MM.1S (cell line): ENCODE results near the gene CDK5RAP1.

Experiments used
- DNase-seq: peaks from one replicate; pipeline ENCODE4 v3.0.0-alpha.2; 2015
- H2AFZ ChIP-seq: fragments of 300-600 bp; sonication (generic); 2 replicates; pipeline ENCODE4 v1.6.0; 2016; ENCODE audit warnings: antibody characterized with exemption, low read length
- H3F3A ChIP-seq: fragments of 300-600 bp; sonication (generic); 2 replicates; pipeline ENCODE4 v1.6.1; 2016; ENCODE audit warnings: mild to moderate bottlenecking, antibody characterized with exemption, low read length, moderate library complexity, mixed read lengths; ENCODE audit not compliant: insufficient read depth
- H3K27ac ChIP-seq: fragments of 300-600 bp; sonication (generic); 2 replicates; pipeline ENCODE4 v1.5.1; 2016; ENCODE audit warnings: mild to moderate bottlenecking, low read length
- H3K27me3 ChIP-seq: fragments of 300-600 bp; sonication (generic); replicated peaks from 2 replicates; pipeline ENCODE4 v1.6.0; 2016; ENCODE audit warnings: low read length; ENCODE audit not compliant: insufficient read depth
- H3K36me3 ChIP-seq: fragments of 300-600 bp; sonication (generic); replicated peaks from 2 replicates; pipeline ENCODE4 v1.6.1; 2016; ENCODE audit warnings: mild to moderate bottlenecking, low read length, mixed read lengths; ENCODE audit not compliant: insufficient read depth
- H3K4me1 ChIP-seq: fragments of 300-600 bp; sonication (generic); 2 replicates; pipeline ENCODE4 v1.6.1; 2016; ENCODE audit warnings: low read length, mixed read lengths
- H3K4me2 ChIP-seq: fragments of 300-600 bp; sonication (generic); 2 replicates; pipeline ENCODE4 v1.6.0; 2016; ENCODE audit warnings: low read depth, low read length
- H3K4me3 ChIP-seq: fragments of 300-600 bp; sonication (generic); 2 replicates; pipeline ENCODE4 v1.5.1; 2016; ENCODE audit warnings: low read length, mixed read lengths
- H3K79me2 ChIP-seq: fragments of 300-600 bp; sonication (generic); 2 replicates; pipeline ENCODE4 v1.6.1; 2016; ENCODE audit warnings: mixed run types, low read length, mixed read lengths
- H3K9ac ChIP-seq: fragments of 300-600 bp; sonication (generic); 2 replicates; pipeline ENCODE4 v1.6.1; 2016; ENCODE audit warnings: low read length, mixed read lengths
- H3K9me2 ChIP-seq: fragments of 300-600 bp; sonication (generic); replicated peaks from 2 replicates; pipeline ENCODE4 v1.6.1; 2016; ENCODE audit warnings: mild to moderate bottlenecking, low read length, mixed read lengths; ENCODE audit not compliant: insufficient read depth
- H3K9me3 ChIP-seq: fragments of 300-600 bp; sonication (generic); replicated peaks from 2 replicates; pipeline ENCODE4 v1.6.1; 2016; ENCODE audit warnings: mild to moderate bottlenecking, low read length, mixed read lengths; ENCODE audit not compliant: insufficient read depth
- H4K20me1 ChIP-seq: fragments of 300-600 bp; sonication (generic); 2 replicates; pipeline ENCODE4 v1.6.1; 2016; ENCODE audit warnings: mild to moderate bottlenecking, low read length, moderate library complexity, mixed read lengths; ENCODE audit not compliant: insufficient read depth
- CTCF ChIP-seq: fragments of 300-600 bp; sonication (generic); IDR thresholded peaks from 2 replicates; pipeline ENCODE4 v1.5.1; 2016; ENCODE audit warnings: antibody characterized with exemption, low read length, mixed read lengths
- EZH2 ChIP-seq: fragments of 300-600 bp; sonication (generic); optimal IDR thresholded peaks from 2 replicates; pipeline ENCODE3; 2017; ENCODE audit warnings: low read depth, mild to moderate bottlenecking, antibody characterized with exemption, low read length, mixed read lengths
- EZH2phosphoT487 ChIP-seq: fragments of 300-600 bp; sonication (generic); IDR thresholded peaks from 2 replicates; pipeline ENCODE4 v1.6.1; 2018; ENCODE audit warnings: antibody characterized with exemption, low read length

The CDK5RAP1 gene

GRCh38 chr20:33318096-33318429 lies 83.3 kb downstream of the CDK5RAP1 start:
- H3K27ac ChIP-seq, result no peak overlapping the region
- no peaks in the 10 kb centered on the region for H3K79me2 ChIP-seq
- no peaks in the 10 kb centered on the region for H3K9me2 ChIP-seq
- no peak overlapping the region for H3K9ac ChIP-seq
- no peak overlapping the region for H3K4me3 ChIP-seq
- peaks cover 37% of the 10 kb centered on the region for H3K27me3 ChIP-seq
- no peak for DNase-seq
- H3K36me3 ChIP-seq, result no peaks in the 10 kb centered on the region
- no peak overlapping the region for H3K4me2 ChIP-seq
- no peaks in the 10 kb centered on the region for H3F3A ChIP-seq
- no peaks in the 10 kb centered on the region for H3K9me3 ChIP-seq
- no peaks in the 10 kb centered on the region for H3K4me1 ChIP-seq
- TF ChIP-seq CTCF (no peak), EZH2phosphoT487 (no peak), EZH2 (no peak)
- H2AFZ ChIP-seq, result no peak overlapping the region
- H4K20me1 ChIP-seq, result no peaks in the 10 kb centered on the region

- TF ChIP-seq CTCF (no peak), EZH2 (no peak), EZH2phosphoT487 (no peak)
- no peaks in the 10 kb centered on the region for H3K9me3 ChIP-seq
- no peak overlapping the region for H3K27ac ChIP-seq
- no peak overlapping the region for H3K4me2 ChIP-seq
- DNase-seq, result no peak
- peaks cover 37% of the 10 kb centered on the region for H3K27me3 ChIP-seq
- H3K79me2 ChIP-seq, result no peaks in the 10 kb centered on the region
- no peaks in the 10 kb centered on the region for H3K9me2 ChIP-seq
- no peak overlapping the region for H3K9ac ChIP-seq
- no peak overlapping the region for H2AFZ ChIP-seq
- no peaks in the 10 kb centered on the region for H3K4me1 ChIP-seq
- H3K4me3 ChIP-seq, result no peak overlapping the region
- H4K20me1 ChIP-seq, result no peaks in the 10 kb centered on the region
- H3K36me3 ChIP-seq, result no peaks in the 10 kb centered on the region
- no peaks in the 10 kb centered on the region for H3F3A ChIP-seq
These were observed 83.8 kb downstream of the CDK5RAP1 start for GRCh38 chr20:33317424-33318095.

GRCh38 chr20:33316958-33317357 lies 84.4 kb downstream of the CDK5RAP1 start:
- H3K27ac ChIP-seq, result no peak overlapping the region

More at GRCh38 chr20:33316958-33317357, 84.4 kb downstream of the CDK5RAP1 start:
- H2AFZ ChIP-seq, result no peak overlapping the region
- no peaks in the 10 kb centered on the region for H3K9me3 ChIP-seq
- DNase-seq, result no peak
- no peaks in the 10 kb centered on the region for H3K79me2 ChIP-seq
- H3K36me3 ChIP-seq, result no peaks in the 10 kb centered on the region
- H3K27me3 ChIP-seq, result peaks cover 37% of the 10 kb centered on the region
- no peaks in the 10 kb centered on the region for H3K9me2 ChIP-seq
- H3K4me1 ChIP-seq, result no peaks in the 10 kb centered on the region
- TF ChIP-seq CTCF, result no peak
- TF ChIP-seq EZH2phosphoT487, result no peak
- no peak for TF ChIP-seq EZH2
- no peak overlapping the region for H3K9ac ChIP-seq
- no peak overlapping the region for H3K4me3 ChIP-seq
- H3K4me2 ChIP-seq, result no peak overlapping the region
- H3F3A ChIP-seq, result no peaks in the 10 kb centered on the region
- no peaks in the 10 kb centered on the region for H4K20me1 ChIP-seq
